Esophagus squamous epithelium (tissue), 4 donors: ENCODE measurements around the gene PARD3B.

ENCODE experiments used
- CTCF ChIP-seq, 6 experiments: fragments of 450-650 bp in 4 of 6; fragments of 200-600 bp in 2 of 6; sonication (generic) in 2 of 6; IDR thresholded peaks; one replicate each; pipeline ENCODE4 v1.5.1; 2016 to 2019; ENCODE audit warnings: antibody characterized with exemption in 6 of 6, mild to moderate bottlenecking in 4 of 6, moderate library complexity in 4 of 6
- POLR2A ChIP-seq, 4 donors: fragments of 450-650 bp; IDR thresholded peaks; one replicate each; pipeline ENCODE4 v1.6.1; 2017; ENCODE audit warnings: antibody characterized with exemption in 4 of 4, mild to moderate bottlenecking in 4 of 4, moderate library complexity in 3 of 4

DNA sequence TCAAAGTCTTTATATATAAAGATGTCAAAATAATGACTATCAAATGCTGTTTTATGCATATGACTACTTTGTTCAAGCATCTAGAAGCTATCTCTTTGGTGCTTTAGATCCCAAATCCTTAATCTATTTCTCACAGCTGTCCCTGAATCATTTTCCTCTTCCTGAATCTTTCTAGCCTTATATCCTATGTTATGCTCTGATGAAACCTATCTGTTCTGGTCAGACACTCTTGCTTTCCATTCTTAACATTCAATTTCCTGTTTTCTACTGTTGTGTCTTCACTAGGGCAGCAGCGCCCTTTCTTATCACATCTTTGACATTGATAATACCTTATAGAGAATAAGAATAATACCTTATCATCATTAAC lies 6.3 kb upstream of the PARD3B start:
- no peak for TF ChIP-seq CTCF (IDR thresholded peaks at IDR 0.05)
- TF ChIP-seq POLR2A (IDR thresholded peaks at IDR 0.05) = no peak
